ENCODE results near the gene MRPS30. TPM values are rescaled to one million over a fixed set of nuclear protein-coding genes. Genes with fewer than 3 reads are reported as not detected.

The MRPS30 gene
- total RNA-seq (2022; extraction: Qiagen RNA extraction; ENCODE audit: low read depth) = 32.3 to 43.8 TPM (median 38.3 TPM) in 5 replicates

DNA sequence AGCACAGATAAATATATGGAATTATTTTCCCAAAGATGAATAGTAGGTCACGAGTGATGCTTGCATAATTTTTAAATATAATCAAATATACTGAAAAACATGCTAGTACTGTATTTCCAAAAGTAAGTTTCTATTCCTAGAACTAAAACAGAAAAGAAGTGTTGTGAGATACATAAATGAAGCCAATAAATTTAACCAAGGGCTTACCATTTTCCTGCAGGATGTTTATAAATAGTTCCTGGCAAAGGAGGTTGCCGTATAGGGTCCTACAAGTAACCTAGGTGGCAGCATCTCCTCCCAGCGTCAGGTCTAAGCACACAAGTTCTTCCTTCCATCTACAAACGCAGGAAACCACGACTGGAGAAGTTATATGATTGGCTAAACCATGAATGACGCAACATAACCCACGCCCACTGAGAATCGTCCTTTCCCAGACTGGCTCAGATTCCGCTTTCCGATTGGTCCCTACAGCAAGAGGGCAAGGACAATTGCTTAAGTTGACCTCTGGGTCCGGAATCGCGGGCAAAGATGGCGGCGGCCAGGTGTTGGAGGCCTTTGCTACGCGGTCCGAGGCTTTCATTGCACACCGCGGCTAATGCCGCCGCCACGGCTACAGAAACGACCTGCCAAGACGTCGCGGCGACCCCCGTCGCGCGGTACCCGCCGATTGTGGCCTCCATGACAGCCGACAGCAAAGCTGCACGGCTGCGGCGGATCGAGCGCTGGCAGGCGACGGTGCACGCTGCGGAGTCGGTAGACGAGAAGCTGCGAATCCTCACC, at the start of gene MRPS30:
TSS of gene MRPS30 (plus strand) at position 513 of the 780 bp plus-strand sequence. CDS start at position 529, 16 bp downstream.

All from A549 treated with ZK216348 at 1 μM for 4 hours (cell line).